A549 (cell line): ENCODE data around the gene TRIM71. TPM values are rescaled to one million over a fixed set of nuclear protein-coding genes. Genes with fewer than 3 reads are reported as not detected.
A peak's percentile ranks its signal among the peaks of the same experiment; 100 is the strongest.

Source experiments
- ATAC-seq, 2 experiments: fragments of 200-7000 bp in 1 of 2; fragments of >200 bp in 1 of 2; cut with Nextera tagmentation in 1 of 2; cut with Tn5 transposase in 1 of 2; 3 replicates each; pipeline versions ENCODE4 v1.8.0 to v1.9.1; 2018 to 2020; ENCODE audit warnings: mild to moderate bottlenecking in 1 of 2, moderate library complexity in 1 of 2
- CTCF ChIA-PET: fragments of 300-600 bp; sonication (Branson Sonifier 250); formaldehyde crosslinking; extraction: SDS; loops from one replicate; lab custom pipeline; 2021; ENCODE audit warnings: antibody characterized with exemption, inconsistent platforms; lab: Yijun Ruan, JAX
- POLR2A ChIA-PET: fragments of 350-600 bp; formaldehyde crosslinking; extraction: SDS; loops from one replicate; lab custom pipeline; 2021; ENCODE audit warnings: antibody characterized with exemption, inconsistent platforms; lab: Yijun Ruan, JAX
- DNase-seq, 2 experiments: peaks; one replicate each; pipeline versions ENCODE4 v3.0.0 to v3.0.0-alpha.2; 2011 to 2016; ENCODE audit warnings: low read depth in 1 of 2, low spot score in 1 of 2
- FAIRE-seq: peaks from 2 replicates; lab custom pipeline; 2011; peaks lifted over from hg19 to GRCh38; lab: Jason Lieb, UNC
- H3K27ac ChIP-seq, 2 experiments: fragments of >200 bp; sonication (Bioruptor Twin); formaldehyde crosslinking; 3 replicates each; pipeline ENCODE4 v1.5.1; 2016 to 2017
- H3K4me1 ChIP-seq: fragments of >200 bp; sonication (Bioruptor Twin); formaldehyde crosslinking; 3 replicates; pipeline ENCODE4 v1.6.1; 2016
- H3K4me2 ChIP-seq: fragments of >200 bp; sonication (Bioruptor Twin); formaldehyde crosslinking; 3 replicates; pipeline ENCODE4 v1.6.1; 2016
- H3K4me3 ChIP-seq: fragments of >200 bp; sonication (Bioruptor Twin); formaldehyde crosslinking; 3 replicates; pipeline ENCODE4 v1.5.1; 2016
- H3K9me3 ChIP-seq: fragments of >200 bp; sonication (Bioruptor Twin); formaldehyde crosslinking; 3 replicates; pipeline ENCODE4 v1.6.1; 2016
- EHF ChIP-seq: fragments of 250-450 bp; sonication (Bioruptor Pico); IDR thresholded peaks from 2 replicates; pipeline ENCODE4 v1.5.0; 2020; ENCODE audit warnings: mild to moderate bottlenecking
- EP300 ChIP-seq, 2 experiments: fragments of >200 bp; sonication (Bioruptor Twin); formaldehyde crosslinking; IDR thresholded peaks; 2 replicates in 1 of 2; 3 replicates in 1 of 2; pipeline ENCODE4 v1.6.1; 2016 to 2017
- ESRRA ChIP-seq: fragments of 150-350 bp; IDR thresholded peaks from 2 replicates; pipeline ENCODE4 v1.6.1; 2014; ENCODE audit warnings: mild to moderate bottlenecking, low read length, borderline replicate concordance
- FOSL2 ChIP-seq, 2 experiments: fragments of 450-650 bp in 1 of 2; fragments of >200 bp in 1 of 2; sonication (Bioruptor Twin) in 1 of 2; formaldehyde crosslinking; IDR thresholded peaks; 2 replicates each; pipeline versions ENCODE4 v1.5.0 to v1.6.1; 2016 to 2020; ENCODE audit warnings: mild to moderate bottlenecking in 1 of 2, moderate library complexity in 1 of 2
- MAZ ChIP-seq: fragments of 150-350 bp; IDR thresholded peaks from 2 replicates; pipeline ENCODE4 v1.6.1; 2014; ENCODE audit warnings: antibody characterized with exemption, low read depth, low read length, borderline replicate concordance
- MYC ChIP-seq: IDR thresholded peaks from 2 replicates; pipeline ENCODE4 v1.6.1; 2012; ENCODE audit warnings: mild to moderate bottlenecking, inconsistent platforms, low read length, improper control_type of control experiment, borderline replicate concordance
- NFE2L2 ChIP-seq: fragments of 150-350 bp; conservative IDR thresholded peaks from 2 replicates; pipeline ENCODE4 v1.6.1; 2014; ENCODE audit warnings: low read length
- POLR2AphosphoS2 ChIP-seq: conservative IDR thresholded peaks from 2 replicates; pipeline ENCODE4 v1.6.1; 2012; ENCODE audit warnings: low read length, improper control_type of control experiment, inconsistent platforms
- RCOR1 ChIP-seq: fragments of 150-350 bp; IDR thresholded peaks from 2 replicates; pipeline ENCODE4 v1.6.1; 2014; ENCODE audit warnings: antibody characterized with exemption, low read length, low read depth
- RFX5 ChIP-seq: fragments of 450-650 bp; IDR thresholded peaks from 2 replicates; pipeline ENCODE4 v1.7.1; 2014; ENCODE audit warnings: antibody characterized with exemption, mild to moderate bottlenecking, moderate library complexity
- SMC3 ChIP-seq: fragments of >200 bp; sonication (Bioruptor Twin); formaldehyde crosslinking; IDR thresholded peaks from 3 replicates; pipeline ENCODE4 v1.6.1; 2018; ENCODE audit warnings: inconsistent platforms
- ZC3H11A ChIP-seq: fragments of 450-650 bp; IDR thresholded peaks from 2 replicates; pipeline ENCODE4 v1.6.1; 2014; ENCODE audit warnings: antibody characterized with exemption, mild to moderate bottlenecking
- WGBS: methylation state at CpG from one replicate; pipeline ENCODE4 v1.1.6; 2017; ENCODE audit errors: missing lambda C conversion rate; 5-methylcytosine and 5-hydroxymethylcytosine counted together
- polyA plus RNA-seq, 4 experiments: library from polyadenylated mRNA; depleted of rRNA in 3 of 4; stranded (reverse); fragments of >200 nt; fragmentation: RNase III in 1 of 4; extraction: RNeasy Plus Mini Kit Qiagen cat#74134 plus additional on column Dnase treatment in 1 of 4; gene quantifications; 2 replicates in 3 of 4; 3 replicates in 1 of 4; pipeline ENCODE4 v1.2.3, GENCODE V29; 2011 to 2017
- TF ChIP-seq, protein P1 (sequence below): IDR thresholded peaks from 2 replicates; pipeline ENCODE4 v1.6.1; 2012
- TF ChIP-seq, protein P2 (sequence below): fragments of 150-350 bp; IDR thresholded peaks from 2 replicates; pipeline ENCODE4 v1.6.1; 2014; ENCODE audit warnings: low read depth, mild to moderate bottlenecking, low read length
- TF ChIP-seq, protein P3 (sequence below): fragments of 250-450 bp; sonication (Bioruptor Pico); IDR thresholded peaks from 2 replicates; pipeline ENCODE4 v1.5.0; 2020; ENCODE audit warnings: low read depth, mild to moderate bottlenecking, moderate library complexity
- TF ChIP-seq, protein P4 (sequence below): fragments of >200 bp; sonication (Bioruptor Twin); formaldehyde crosslinking; IDR thresholded peaks from 2 replicates; pipeline ENCODE4 v1.6.1; 2016
- TF ChIP-seq, protein P5 (sequence below): fragments of >200 bp; sonication (Bioruptor Twin); formaldehyde crosslinking; IDR thresholded peaks from 3 replicates; pipeline ENCODE4 v1.6.1; 2016

The TRIM71 gene
- polyA plus RNA-seq, 2 of the 4 experiments (the other 2 are of a cell fraction): 0.01 TPM; not detected in 1

DNA sequence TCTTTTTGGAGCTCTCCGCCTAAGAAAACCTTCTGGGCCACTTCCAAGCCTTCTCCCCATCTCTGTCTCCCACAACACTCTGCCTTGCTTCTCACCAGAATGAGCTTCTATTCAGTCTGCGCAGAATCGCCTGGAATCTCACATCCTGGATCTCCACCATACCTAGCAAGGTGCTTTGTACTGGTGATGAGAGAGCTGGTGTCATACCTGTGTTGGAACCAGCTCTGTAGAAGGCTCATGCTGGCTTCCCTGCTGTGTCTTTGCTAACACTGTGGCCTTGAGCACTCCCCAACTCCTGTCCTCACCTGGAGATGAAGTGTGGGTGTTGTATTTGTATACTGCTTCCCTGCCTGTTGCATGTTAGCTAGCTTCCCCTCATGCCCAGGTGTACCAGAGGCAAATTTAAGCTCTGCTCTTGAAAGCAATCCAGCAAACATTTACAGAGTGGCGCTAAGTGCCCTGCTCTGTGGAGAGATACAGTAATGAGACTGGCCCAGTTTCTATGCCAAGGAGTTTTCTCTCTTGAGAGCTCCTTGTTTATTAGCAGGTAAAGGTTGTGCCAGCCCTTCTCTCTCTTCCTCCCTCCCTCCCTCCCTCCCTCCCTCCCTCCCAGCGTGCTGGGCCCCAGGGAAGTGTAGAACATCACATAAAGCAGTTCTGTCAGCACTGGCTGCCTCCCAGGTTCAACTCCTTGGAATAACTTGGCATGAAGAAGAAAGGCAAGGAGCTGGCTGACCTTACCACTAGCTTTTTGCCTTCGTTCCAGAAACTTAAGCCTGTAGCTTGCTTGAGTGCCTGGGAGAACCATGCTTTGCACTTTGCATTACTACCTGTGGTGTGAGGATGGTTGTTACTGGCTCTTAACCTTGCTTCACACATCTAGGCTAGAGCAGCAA is 54.9 kb downstream of the TRIM71 start:
- no peak overlapping the region for H3K4me2 ChIP-seq
- ChIA-PET POLR2A (no interaction called here), CTCF (interaction anchor here (1.0 to 1.4 kb wide), 4 partner anchors 10 to 363 kb away, joined by 3 to 4 read pairs (median 3); no protein-coding TSS in a partner anchor)
- H3K9me3 ChIP-seq: no peaks in the 10 kb centered on the region
- 65% methylated on average over 6 of the region's 6 CpGs for WGBS
- FAIRE-seq (no peak), ATAC-seq (no peak; a peak in 1 of 6 replicates), DNase-seq (no peak)
- TF ChIP-seq NFE2L2 (no peak), POLR2AphosphoS2 (no peak), EHF (CRISPR knock-in tag) (no peak), RCOR1 (no peak), RFX5 (no peak), MAZ (no peak), EP300 (IDR thresholded peaks at IDR 0.05) (no peak), ESRRA (no peak), ZC3H11A (no peak), FOSL2 (IDR thresholded peaks at IDR 0.05) (no peak), FOSL2 (CRISPR knock-in tag; IDR thresholded peaks at IDR 0.05) (no peak)
- TF ChIP-seq, protein P1, sequence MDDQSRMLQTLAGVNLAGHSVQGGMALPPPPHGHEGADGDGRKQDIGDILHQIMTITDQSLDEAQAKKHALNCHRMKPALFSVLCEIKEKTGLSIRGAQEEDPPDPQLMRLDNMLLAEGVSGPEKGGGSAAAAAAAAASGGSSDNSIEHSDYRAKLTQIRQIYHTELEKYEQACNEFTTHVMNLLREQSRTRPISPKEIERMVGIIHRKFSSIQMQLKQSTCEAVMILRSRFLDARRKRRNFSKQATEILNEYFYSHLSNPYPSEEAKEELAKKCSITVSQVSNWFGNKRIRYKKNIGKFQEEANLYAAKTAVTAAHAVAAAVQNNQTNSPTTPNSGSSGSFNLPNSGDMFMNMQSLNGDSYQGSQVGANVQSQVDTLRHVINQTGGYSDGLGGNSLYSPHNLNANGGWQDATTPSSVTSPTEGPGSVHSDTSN: no peak
- H3K27ac ChIP-seq: no peak overlapping the region
- no peak overlapping the region for H3K4me3 ChIP-seq
- peaks cover 14% of the 10 kb centered on the region; the same call in 1 of the 3 replicates for H3K4me1 ChIP-seq

DNA sequence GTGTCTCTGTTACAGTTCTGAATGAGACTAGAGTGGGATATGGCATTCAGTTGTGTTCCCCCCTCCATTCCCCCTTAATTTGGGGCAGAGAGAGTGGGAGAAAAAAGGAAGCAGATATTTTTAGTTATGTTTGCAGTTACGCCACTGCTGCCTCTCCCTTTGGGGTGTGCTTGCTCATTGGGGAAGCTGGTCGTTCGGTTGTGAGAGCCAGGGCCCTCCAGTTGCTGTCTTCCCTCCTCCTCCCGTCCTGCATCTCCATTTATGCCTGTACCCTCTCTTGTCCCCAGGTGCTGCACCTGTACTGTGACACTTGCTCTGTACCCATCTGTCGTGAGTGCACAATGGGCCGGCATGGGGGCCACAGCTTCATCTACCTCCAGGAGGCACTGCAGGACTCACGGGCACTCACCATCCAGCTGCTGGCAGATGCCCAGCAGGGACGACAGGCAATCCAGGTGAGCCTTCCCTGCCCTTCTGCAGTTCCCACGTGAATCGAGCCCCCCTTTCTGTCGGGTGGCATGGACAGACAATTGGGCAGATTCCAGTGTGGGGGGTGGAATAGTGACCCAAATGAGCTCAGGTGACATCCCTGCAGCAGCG is 55.8 kb downstream of the TRIM71 start:
- Histone ChIP-seq H3K4me3 (no peak overlapping the region), H3K4me2 (no peak overlapping the region), H3K9me3 (no peaks in the 10 kb centered on the region), H3K27ac (no peak overlapping the region), H3K4me1 (peaks cover 14% of the 10 kb centered on the region; the same call in 1 of the 3 replicates)
- ChIA-PET POLR2A (no interaction called here), CTCF (interaction anchor here (1.0 to 1.4 kb wide), 4 partner anchors 10 to 364 kb away, joined by 3 to 4 read pairs (median 3); no protein-coding TSS in a partner anchor)
- ATAC-seq: peak; percentile 21 to 28; a peak in 1 of 6 replicates
- TF ChIP-seq, protein P2, sequence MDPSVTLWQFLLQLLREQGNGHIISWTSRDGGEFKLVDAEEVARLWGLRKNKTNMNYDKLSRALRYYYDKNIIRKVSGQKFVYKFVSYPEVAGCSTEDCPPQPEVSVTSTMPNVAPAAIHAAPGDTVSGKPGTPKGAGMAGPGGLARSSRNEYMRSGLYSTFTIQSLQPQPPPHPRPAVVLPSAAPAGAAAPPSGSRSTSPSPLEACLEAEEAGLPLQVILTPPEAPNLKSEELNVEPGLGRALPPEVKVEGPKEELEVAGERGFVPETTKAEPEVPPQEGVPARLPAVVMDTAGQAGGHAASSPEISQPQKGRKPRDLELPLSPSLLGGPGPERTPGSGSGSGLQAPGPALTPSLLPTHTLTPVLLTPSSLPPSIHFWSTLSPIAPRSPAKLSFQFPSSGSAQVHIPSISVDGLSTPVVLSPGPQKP: no peak
- TF ChIP-seq EHF (CRISPR knock-in tag) (no peak), SMC3 (no peak), MYC (no peak), FOSL2 (IDR thresholded peaks at IDR 0.05) (no peak), FOSL2 (CRISPR knock-in tag; IDR thresholded peaks at IDR 0.05) (no peak)
- TF ChIP-seq, protein P1: no peak
- TF ChIP-seq, protein P3, sequence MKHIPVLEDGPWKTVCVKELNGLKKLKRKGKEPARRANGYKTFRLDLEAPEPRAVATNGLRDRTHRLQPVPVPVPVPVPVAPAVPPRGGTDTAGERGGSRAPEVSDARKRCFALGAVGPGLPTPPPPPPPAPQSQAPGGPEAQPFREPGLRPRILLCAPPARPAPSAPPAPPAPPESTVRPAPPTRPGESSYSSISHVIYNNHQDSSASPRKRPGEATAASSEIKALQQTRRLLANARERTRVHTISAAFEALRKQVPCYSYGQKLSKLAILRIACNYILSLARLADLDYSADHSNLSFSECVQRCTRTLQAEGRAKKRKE (CRISPR knock-in tag): no peak
- TF ChIP-seq, protein P4, sequence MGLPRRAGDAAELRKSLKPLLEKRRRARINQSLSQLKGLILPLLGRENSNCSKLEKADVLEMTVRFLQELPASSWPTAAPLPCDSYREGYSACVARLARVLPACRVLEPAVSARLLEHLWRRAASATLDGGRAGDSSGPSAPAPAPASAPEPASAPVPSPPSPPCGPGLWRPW: no peak
- TF ChIP-seq, protein P5, sequence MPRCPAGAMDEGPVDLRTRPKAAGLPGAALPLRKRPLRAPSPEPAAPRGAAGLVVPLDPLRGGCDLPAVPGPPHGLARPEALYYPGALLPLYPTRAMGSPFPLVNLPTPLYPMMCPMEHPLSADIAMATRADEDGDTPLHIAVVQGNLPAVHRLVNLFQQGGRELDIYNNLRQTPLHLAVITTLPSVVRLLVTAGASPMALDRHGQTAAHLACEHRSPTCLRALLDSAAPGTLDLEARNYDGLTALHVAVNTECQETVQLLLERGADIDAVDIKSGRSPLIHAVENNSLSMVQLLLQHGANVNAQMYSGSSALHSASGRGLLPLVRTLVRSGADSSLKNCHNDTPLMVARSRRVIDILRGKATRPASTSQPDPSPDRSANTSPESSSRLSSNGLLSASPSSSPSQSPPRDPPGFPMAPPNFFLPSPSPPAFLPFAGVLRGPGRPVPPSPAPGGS: no peak
- 58% methylated on average over 11 of the region's 12 CpGs for WGBS
- DNase-seq: no peak
- FAIRE-seq: no peak
